ENCODE measurements around the gene PAK1.
"Not testable (repeated sequence)": the region's sequence is repeated elsewhere in the genome, so short reads cannot be mapped to it uniquely, and the experiment has no call there.

The PAK1 gene

DNA sequence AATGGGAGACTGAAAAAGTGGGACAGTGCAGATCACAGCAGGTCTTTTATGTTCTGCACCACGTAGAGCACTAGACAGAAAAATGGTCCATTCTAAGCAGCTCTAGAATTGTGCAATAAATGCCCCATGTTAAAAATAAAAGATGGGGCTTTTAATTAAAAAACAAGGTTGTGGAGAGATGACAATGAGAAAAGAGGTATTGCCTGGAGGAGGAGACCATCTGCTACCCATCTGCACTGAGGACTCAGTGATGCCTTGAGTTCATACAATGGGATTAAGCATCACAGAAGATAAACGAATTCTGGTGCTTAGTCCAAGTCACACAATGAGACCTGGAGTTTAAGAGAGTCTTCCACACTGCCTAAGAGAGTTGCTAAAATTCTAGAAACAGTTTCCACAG lies 73.6 kb downstream of the PAK1 start:
- DNase-seq (ENCODE audit: insufficient read length) (no peak), FAIRE-seq (no peak)
- no peak for TF ChIP-seq POLR2AphosphoS5 (IDR thresholded peaks at IDR 0.05; ENCODE audit: low read depth, low read length)
- no peak for TF ChIP-seq TAF1 (IDR thresholded peaks at IDR 0.05; ENCODE audit: borderline replicate concordance, low read depth, low read length)
- TF ChIP-seq POLR2A (IDR thresholded peaks at IDR 0.05; ENCODE audit: low read depth, low read length), result no peak

GRCh38 chr11:77397631-77398030 lies 76.3 kb downstream of the PAK1 start:
- TF ChIP-seq POLR2A (IDR thresholded peaks at IDR 0.05; ENCODE audit: low read depth, low read length), result no peak
- TF ChIP-seq TAF1 (IDR thresholded peaks at IDR 0.05; ENCODE audit: borderline replicate concordance, low read depth, low read length), result no peak
- no peak for TF ChIP-seq POLR2AphosphoS5 (IDR thresholded peaks at IDR 0.05; ENCODE audit: low read depth, low read length)
- FAIRE-seq (peak; percentile 50), DNase-seq (ENCODE audit: insufficient read length) (no peak)

- DNase-seq (ENCODE audit: insufficient read length) (no peak), FAIRE-seq (no peak)
- TF ChIP-seq POLR2AphosphoS5 (IDR thresholded peaks at IDR 0.05; ENCODE audit: low read depth, low read length), result no peak
- TF ChIP-seq POLR2A (IDR thresholded peaks at IDR 0.05; ENCODE audit: low read depth, low read length), result no peak
- no peak for TF ChIP-seq TAF1 (IDR thresholded peaks at IDR 0.05; ENCODE audit: borderline replicate concordance, low read depth, low read length)
Observed at GRCh38 chr11:77396911-77397310, 77.0 kb downstream of the PAK1 start.

DNA sequence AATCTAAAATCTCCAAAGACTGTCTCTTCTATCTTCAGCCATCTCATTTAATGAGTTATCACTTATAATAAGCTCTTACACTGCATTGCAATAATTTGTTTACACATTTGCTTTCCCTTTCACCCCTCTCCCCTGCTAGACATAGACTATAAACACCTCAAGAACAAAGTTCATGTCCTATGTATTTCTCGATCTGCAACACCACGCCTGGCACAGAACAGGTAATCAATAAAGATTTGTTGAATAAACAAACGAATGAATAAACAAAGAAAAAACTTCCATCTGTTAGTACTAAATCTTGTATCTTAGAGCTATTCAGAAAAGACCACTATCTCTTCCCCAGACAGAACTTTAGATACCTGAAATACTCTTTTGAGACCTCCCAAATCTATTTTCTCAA lies 77.6 kb downstream of the PAK1 start:
- TF ChIP-seq TAF1 (IDR thresholded peaks at IDR 0.05; ENCODE audit: borderline replicate concordance, low read depth, low read length) (no peak), POLR2AphosphoS5 (IDR thresholded peaks at IDR 0.05; ENCODE audit: low read depth, low read length) (no peak), POLR2A (IDR thresholded peaks at IDR 0.05; ENCODE audit: low read depth, low read length) (no peak)
- DNase-seq (ENCODE audit: insufficient read length) (no peak), FAIRE-seq (no peak)

DNA sequence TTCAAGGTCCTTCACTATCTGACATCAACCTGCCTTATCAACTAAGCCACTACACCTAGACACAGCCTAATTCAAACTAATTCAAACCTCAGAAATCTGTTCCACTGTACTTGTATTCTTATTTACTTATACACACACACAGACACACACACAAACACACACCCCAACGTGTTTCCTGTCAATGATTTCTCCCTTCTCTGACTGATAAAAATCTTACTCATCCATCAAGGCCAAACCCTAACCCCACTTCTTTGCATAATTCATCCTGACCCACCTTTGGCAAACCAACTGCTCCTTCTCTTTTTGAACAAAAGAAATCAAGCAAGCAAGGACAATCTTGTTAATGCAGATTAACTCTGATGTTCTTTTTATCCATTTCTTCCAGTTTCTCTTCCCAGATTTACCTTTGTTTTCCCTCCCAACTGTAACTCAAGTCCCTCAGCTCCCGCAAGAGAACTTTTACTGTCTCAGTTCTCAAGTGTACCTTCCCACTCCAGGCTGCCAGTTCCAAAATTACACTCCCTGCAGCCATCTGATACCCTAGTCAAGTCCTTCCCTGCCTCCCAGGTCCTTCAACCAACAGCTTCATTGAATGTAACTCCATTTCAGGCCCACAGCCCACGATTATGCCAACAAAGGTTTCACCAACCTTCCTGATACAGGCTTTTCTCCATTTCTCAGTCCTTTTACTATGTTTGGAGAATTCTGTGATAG lies 78.3 kb downstream of the PAK1 start:
- no peak for DNase-seq (ENCODE audit: insufficient read length)
- FAIRE-seq, result peak; percentile 54
- TF ChIP-seq TAF1 (IDR thresholded peaks at IDR 0.05; ENCODE audit: borderline replicate concordance, low read depth, low read length), result no peak
- TF ChIP-seq POLR2A (IDR thresholded peaks at IDR 0.05; ENCODE audit: low read depth, low read length), result no peak
- TF ChIP-seq POLR2AphosphoS5 (IDR thresholded peaks at IDR 0.05; ENCODE audit: low read depth, low read length), result no peak

- DNase-seq (ENCODE audit: insufficient read length), result no peak
- no peak for TF ChIP-seq POLR2A (IDR thresholded peaks at IDR 0.05; ENCODE audit: low read depth, low read length)
- no peak for FAIRE-seq
Observed at GRCh38 chr11:77392842-77393241, 81.1 kb downstream of the PAK1 start.

DNA sequence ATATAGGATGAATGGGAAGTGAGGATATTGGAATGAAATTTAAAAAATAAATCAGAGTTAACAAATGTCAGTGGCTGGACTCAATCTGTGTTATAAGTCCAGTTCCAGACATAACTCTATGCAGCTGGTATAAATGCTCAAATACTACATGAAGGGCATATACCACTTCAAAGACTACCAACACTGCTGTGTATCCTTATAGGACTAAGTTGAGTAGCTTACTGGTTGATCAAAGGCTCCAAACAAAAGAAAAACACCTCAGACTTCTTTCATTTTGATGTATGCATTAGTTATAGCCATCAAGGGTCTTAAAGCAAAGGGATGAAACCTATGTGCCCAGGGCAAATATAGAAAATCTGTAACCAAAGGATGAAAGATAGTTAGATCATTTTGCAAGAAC lies 86.2 kb downstream of the PAK1 start:
- FAIRE-seq (no peak), DNase-seq (ENCODE audit: insufficient read length) (no peak)
- TF ChIP-seq POLR2AphosphoS5 (IDR thresholded peaks at IDR 0.05; ENCODE audit: low read depth, low read length) (no peak), TAF1 (IDR thresholded peaks at IDR 0.05; ENCODE audit: borderline replicate concordance, low read depth, low read length) (no peak), POLR2A (IDR thresholded peaks at IDR 0.05; ENCODE audit: low read depth, low read length) (no peak)

DNA sequence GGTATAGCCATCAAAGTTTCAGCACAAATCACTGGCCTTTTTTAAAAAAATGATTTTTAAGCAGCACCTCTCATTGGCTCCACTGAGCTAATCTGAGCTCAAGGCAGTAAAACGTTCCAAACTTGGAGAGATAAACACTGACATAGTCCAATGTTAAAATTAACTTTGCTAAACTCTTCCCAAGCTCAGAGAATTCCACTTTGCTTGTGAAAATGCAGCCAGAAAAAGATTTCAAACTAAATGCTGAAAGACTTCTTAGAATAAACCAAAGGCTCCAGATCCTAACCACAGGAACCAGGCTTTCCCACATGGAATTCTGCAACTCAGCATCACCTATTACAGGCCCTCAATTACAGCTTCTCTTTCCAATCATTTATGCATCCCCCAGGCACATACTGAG lies 87.7 kb downstream of the PAK1 start:
- TF ChIP-seq TAF1 (IDR thresholded peaks at IDR 0.05; ENCODE audit: borderline replicate concordance, low read depth, low read length) (no peak), POLR2AphosphoS5 (IDR thresholded peaks at IDR 0.05; ENCODE audit: low read depth, low read length) (no peak), POLR2A (IDR thresholded peaks at IDR 0.05; ENCODE audit: low read depth, low read length) (no peak)
- FAIRE-seq (no peak), DNase-seq (ENCODE audit: insufficient read length) (no peak)

- DNase-seq (ENCODE audit: insufficient read length); FAIRE-seq: not testable (repeated sequence)
Observed at GRCh38 chr11:77385255-77385771, 88.6 kb downstream of the PAK1 start.

DNA sequence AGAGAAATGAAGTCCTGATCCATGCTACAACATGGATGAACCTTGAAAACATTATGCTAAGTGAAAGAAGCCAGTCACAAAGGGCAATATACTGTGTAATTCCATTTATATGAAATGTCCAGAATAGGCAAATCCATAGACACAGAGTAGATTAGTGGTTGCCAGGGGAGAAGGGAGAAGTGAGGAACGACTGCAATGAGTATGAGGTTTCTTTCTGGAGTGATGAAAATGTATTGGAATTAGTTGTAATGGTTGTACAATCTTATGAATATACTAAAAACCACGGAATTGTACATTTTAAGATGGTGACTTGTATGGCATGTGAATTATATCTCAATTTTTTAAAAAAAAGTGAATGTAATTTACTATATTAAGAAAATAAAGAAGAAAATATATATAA lies 89.3 kb downstream of the PAK1 start:
- TF ChIP-seq POLR2AphosphoS5 (IDR thresholded peaks at IDR 0.05; ENCODE audit: low read depth, low read length) (no peak), POLR2A (IDR thresholded peaks at IDR 0.05; ENCODE audit: low read depth, low read length) (no peak), TAF1 (IDR thresholded peaks at IDR 0.05; ENCODE audit: borderline replicate concordance, low read depth, low read length) (no peak)

GRCh38 chr11:77383349-77383748 lies 90.5 kb downstream of the PAK1 start:
- not testable (repeated sequence) for DNase-seq (ENCODE audit: insufficient read length); FAIRE-seq

More for the DNA sequence above, 89.3 kb downstream of the PAK1 start:
- DNase-seq (ENCODE audit: insufficient read length) (no peak), FAIRE-seq (no peak)

- DNase-seq (ENCODE audit: insufficient read length), result no peak
- FAIRE-seq, result no peak
- TF ChIP-seq POLR2AphosphoS5 (IDR thresholded peaks at IDR 0.05; ENCODE audit: low read depth, low read length) (no peak), POLR2A (IDR thresholded peaks at IDR 0.05; ENCODE audit: low read depth, low read length) (no peak), TAF1 (IDR thresholded peaks at IDR 0.05; ENCODE audit: borderline replicate concordance, low read depth, low read length) (no peak)
Observed at GRCh38 chr11:77381729-77382665, 91.9 kb downstream of the PAK1 start.

Measured in GM12892 (cell line).